C1 segment of cervical spinal cord (tissue), 14 donors: ENCODE results near the gene PCNA.
A peak's percentile ranks its signal among the peaks of the same experiment; 100 is the strongest.

Experiments used
- DNase-seq, 14 donors: peaks; one replicate each; lab custom pipeline; 2025; lab: John Stamatoyannopoulos, UW

The PCNA gene

GRCh38 chr20:5143851-5144250 lies 24.1 kb upstream of the PCNA start:
- DNase-seq = no peak

DNA sequence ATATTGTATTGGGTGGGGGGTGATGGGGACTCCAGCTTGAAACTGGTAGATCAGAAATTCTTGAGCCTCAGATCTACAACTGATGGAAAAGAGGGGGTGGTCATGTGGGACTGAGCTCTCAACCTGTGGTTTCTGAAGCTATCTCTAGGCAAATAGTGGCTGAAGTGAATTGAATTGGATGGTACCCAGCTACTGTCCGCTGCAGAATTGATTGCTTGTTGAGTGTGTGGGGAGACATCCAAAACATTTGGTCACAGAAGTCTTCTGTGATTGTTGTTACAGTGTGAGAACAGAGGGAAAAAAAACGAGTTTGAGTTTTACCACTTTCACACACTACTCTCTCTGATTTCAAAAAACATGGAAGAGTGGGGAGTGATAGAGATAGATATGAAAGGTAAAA lies 21.9 kb upstream of the PCNA start:
- peak in 3 of 14 donors; percentile 5 to 20 (median 19) for DNase-seq

DNA sequence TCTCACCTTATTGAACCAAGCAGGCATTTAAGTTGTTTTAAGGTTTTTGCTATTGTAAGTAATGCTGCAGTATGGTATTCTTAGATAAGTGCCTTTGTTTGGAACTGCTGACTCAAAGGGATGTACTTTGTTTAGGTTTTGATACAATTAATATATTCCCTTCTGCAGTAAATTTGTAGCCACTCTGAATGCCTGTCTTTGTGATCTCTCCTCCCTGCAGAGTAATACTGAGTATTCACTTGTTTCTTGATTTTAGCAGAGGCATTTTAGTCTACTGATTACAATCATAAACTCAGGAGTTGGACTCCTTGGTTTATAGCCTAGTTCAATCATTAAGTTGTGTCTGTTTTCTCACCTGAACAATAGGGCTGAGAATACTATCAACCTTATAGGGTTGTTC lies 20.4 kb upstream of the PCNA start:
- DNase-seq = no peak

GRCh38 chr20:5136096-5136495 lies 16.3 kb upstream of the PCNA start:
- no peak for DNase-seq

DNA sequence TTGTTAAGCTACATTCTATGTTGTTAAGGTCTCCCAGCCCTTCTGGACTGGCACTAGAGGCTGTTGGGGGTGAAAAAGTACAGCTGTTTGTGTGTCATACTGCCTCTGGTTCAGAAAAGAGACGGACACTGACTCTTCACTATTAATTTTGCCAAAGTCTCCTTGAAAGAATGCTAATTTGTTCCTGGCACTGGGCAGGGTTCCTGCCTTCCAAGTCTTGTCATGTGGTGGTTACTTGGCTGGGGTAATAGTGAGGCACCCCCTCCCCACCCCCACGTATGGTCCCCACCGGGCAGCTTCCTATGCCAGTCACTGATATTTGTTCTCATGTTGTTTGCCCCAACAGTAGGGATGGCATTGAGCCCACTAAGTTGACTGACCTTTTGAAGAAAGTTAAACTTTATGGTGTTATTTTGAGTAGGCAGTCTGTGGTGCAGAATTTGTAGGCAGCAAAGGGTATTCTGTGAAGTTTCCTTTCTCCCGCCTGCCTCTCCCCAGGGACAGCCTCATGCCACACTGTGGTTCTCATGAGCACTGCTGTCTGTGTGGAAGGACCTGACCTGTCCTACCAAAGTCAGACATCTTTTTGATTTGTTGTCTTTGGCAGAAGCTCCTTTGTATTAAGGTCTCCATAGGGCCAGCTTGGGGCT lies 15.7 kb upstream of the PCNA start:
- DNase-seq = peak in 11 of 14 donors; percentile 22 to 71 (median 49)

GRCh38 chr20:5133998-5134397 lies 14.2 kb upstream of the PCNA start:
- no peak for DNase-seq

DNA sequence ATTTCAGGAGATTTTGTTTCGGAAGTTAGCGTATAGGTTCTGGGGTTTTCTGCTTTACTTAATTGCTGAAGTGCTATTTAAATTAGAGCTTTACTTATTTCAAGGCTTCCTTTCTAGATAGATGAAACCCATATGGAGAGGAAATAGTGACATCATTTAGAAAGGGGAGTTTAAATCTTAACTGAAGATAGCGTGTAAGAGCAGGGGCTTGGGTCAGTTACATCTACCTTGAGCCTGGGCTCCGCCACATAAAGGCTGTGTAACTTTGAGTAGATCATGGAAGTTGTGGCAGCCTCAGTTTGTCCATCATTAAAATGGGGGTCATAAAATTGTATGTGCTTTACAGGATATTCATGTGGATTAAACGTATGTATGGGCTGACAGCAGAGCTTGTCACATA lies 11.7 kb upstream of the PCNA start:
- DNase-seq = no peak

DNA sequence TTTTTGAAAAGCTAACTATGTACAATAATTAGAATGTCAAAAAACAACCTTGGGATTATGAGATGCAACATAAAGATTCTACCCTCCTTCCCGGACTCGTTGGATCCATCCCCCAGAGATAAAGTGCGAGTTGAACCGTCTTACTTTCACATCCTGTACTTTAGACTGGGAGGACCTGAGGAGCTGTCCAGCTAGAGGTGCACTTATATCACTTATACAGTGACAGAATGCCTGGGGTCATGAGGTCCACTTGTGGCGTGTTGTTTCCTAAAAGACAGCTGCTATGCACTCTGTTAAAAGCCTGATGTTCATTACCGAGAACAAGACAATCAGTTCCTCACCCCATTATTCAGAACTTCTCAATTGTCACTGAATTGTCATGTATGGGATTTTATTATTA lies 9.1 kb upstream of the PCNA start:
- no peak for DNase-seq

GRCh38 chr20:5127859-5128424 lies 8.2 kb upstream of the PCNA start:
- no peak for DNase-seq

DNA sequence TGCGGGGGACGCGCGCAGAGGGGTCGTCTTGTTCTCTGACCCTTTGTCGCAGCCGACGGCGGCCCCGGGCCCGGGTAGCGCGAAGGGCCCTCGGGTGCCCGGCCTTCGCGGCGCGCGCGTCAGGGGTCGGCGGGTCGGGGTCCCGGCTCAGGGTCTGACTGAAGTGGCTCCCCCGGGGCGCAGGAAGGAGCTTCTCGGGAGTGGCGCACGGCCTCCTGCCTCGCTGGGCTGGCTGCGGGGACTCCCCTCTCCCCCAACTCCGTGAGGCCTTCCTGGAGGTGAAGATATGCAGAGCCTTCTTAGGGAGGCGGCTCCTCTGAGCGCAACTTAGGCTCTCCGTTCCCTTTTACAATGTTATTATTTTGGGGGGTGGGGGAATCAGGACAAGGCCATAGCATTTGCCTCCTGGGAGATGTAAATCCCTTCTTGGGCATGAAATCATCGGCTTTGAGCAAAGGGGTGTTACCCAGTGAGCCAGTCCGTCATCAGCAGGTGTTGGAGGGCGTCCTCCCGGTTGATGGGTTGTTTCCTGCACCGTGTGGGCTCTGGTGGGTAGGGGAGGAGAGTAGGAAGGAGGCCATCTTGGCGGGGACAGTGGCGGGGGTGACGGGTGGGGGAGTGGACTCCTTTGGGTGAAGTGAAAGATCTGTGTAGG lies 7.6 kb upstream of the PCNA start:
- DNase-seq = peak in 9 of 14 donors; percentile 38 to 73 (median 58)

GRCh38 chr20:5126512-5127203 lies 6.9 kb upstream of the PCNA start, which contains the start of gene CDS2:
CDS2 (plus strand) TSS chr20:5127008; CDS start chr20:5127093, 85 bp downstream.
- DNase-seq = peak; percentile 92 to 100 (median 99)

- no peak for DNase-seq
These were observed 3.1 kb upstream of the PCNA start for GRCh38 chr20:5122873-5123260.

- no peak for DNase-seq
These were observed 373 bp upstream of the PCNA start for GRCh38 chr20:5120185-5120476.

- no peak for DNase-seq
These were observed 669 bp downstream of the PCNA start for GRCh38 chr20:5119143-5119434.

DNA sequence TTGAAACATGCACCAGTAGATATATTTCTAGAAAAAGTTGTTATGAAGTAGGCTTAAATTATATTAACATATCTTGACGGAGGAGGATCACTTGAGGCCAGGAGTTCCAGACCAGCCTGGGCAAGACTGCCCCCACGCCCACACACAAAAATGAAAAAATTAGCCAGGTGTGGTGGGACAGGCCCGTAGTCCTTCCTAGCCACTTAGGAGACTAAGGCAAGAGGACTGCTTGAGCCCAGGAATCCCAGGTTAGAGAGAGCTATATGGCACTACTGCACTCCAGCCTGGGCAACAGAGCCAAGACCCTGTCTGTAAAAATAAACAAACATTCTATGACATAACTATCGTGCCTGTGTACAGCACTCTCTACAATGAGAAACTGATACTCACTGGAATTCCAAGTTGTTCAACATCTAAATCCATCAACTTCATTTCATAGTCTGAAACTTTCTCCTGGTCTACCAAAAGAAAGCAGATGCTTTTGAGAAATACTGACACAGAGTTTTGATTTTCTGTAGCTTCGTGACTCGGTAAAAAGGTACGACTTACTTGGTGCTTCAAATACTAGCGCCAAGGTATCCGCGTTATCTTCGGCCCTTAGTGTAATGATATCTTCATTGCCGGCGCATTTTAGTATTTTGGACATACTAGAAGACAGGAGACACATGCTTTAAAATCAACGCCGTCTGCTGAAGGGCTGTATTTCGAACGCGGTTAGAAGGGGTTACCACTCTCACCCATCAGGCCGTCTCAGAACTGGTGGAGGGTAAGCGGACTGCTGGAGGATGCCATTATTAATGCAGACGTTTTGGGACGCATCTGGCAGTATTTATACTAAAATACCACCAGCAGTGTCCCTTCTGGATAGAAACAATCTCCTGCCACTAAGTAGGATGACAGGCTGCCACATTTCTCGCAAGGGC lies 1.3 kb downstream of the PCNA start:
- no peak for DNase-seq

GRCh38 chr20:5116875-5117274 lies 2.9 kb downstream of the PCNA start:
- DNase-seq = no peak

GRCh38 chr20:5114403-5114802 lies 5.4 kb downstream of the PCNA start:
- DNase-seq = no peak

DNA sequence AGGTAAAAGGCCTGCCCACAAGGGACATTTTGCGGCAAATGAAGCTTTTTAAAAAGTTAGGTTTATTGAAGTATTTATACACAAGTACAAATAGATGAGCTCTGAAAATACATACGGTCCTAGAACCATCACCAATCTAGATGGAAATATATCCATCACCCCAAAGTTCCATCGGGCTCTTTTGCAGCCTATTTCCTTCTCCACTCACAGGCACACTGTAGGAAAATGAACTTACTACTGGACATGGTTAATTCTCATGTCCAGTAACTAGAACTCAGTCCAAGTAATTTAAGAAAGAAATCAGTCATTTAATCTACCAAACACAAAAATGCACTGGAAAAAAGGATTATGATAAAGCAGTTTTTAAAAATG lies 6.2 kb downstream of the PCNA start:
- no peak for DNase-seq

DNA sequence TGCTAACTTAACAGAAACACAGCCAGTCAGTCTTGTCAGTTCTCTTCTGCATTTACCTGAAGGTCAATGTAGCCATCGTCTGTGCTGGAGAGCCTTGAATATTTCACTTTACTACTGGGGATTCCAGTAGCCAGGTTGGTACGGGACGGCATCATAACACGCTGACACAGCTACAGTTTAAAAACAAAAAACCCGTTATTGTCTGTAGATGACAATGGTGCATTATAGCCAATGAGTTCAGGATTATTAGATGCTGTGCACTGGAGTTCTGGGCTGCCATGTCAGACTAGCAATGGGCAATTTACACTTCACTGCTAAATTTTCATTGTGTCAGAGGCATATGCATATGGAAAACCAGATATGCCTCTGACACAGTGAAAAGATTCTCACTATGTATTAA lies 10.5 kb downstream of the PCNA start:
- DNase-seq = peak in 1 of 14 donors; percentile 21

DNA sequence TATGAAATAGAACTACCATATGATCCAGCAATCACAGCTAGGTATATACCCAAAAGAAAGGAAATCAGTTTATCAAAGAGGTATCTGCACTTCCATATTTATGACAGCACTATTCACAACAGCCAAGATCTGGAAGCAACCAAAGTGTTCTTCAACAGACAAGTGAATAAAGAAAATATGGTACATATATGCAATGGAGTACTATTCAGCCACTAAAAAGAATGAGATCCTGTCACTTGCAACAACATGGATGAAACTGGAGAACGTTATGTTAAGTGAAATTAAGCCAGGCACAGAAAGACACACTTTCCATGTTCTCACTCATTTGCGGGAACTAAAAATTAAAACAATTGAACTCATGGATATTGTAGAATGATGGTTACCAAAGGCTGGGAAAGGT lies 15.3 kb downstream of the PCNA start:
- DNase-seq = no peak

GRCh38 chr20:5100684-5101347 lies 18.9 kb downstream of the PCNA start:
- peak in 12 of 14 donors; percentile 8 to 70 (median 32) for DNase-seq
